Naive B cell (primary cell): Measurements from ENCODE around the gene INTU. TPM values are rescaled to one million over a fixed set of nuclear protein-coding genes. Genes with fewer than 3 reads are reported as not detected.
"Not testable (repeated sequence)": the region's sequence is repeated elsewhere in the genome, so short reads cannot be mapped to it uniquely, and the experiment has no call there.

Experiments
- ATAC-seq, 2 donors: fragments of 150-1000 bp; cut with Tn5 transposase; 2 replicates each; pipeline ENCODE4 v1.10.0; 2021; ENCODE audit warnings: low read depth in 2 of 2, mild to moderate bottlenecking in 2 of 2, moderate library complexity in 2 of 2
- DNase-seq: peaks from one replicate; pipeline ENCODE4 v3.0.0; 2022
- H3K27ac Mint-ChIP-seq, 6 donors: one replicate each; pipeline ENCODE4 v1.8.0; 2020 to 2022; ENCODE audit warnings: mild to moderate bottlenecking in 6 of 6, mixed read lengths in 6 of 6, moderate library complexity in 5 of 6, inconsistent platforms in 2 of 6
- H3K27me3 Mint-ChIP-seq, 3 donors: one replicate each; pipeline ENCODE4 v1.8.0; 2021 to 2022; ENCODE audit warnings: mixed read lengths in 3 of 3, mild to moderate bottlenecking in 1 of 3
- H3K36me3 Mint-ChIP-seq, 2 donors: one replicate each; pipeline ENCODE4 v1.8.0; 2020 to 2022; ENCODE audit warnings: mixed read lengths in 2 of 2, inconsistent platforms in 1 of 2, mild to moderate bottlenecking in 1 of 2
- H3K4me1 Mint-ChIP-seq, 3 donors: one replicate each; pipeline ENCODE4 v1.8.0; 2020 to 2022; ENCODE audit warnings: mixed read lengths in 3 of 3, inconsistent platforms in 1 of 3, mild to moderate bottlenecking in 1 of 3, moderate library complexity in 1 of 3
- H3K4me3 Mint-ChIP-seq, 8 donors: one replicate each; pipeline ENCODE4 v1.8.0; 2020 to 2022; ENCODE audit warnings: mild to moderate bottlenecking in 8 of 8, mixed read lengths in 8 of 8, moderate library complexity in 8 of 8, inconsistent platforms in 2 of 8
- H3K9me3 Mint-ChIP-seq, 7 donors: one replicate each; pipeline ENCODE4 v1.8.0; 2020 to 2022; ENCODE audit warnings: mixed read lengths in 7 of 7, mild to moderate bottlenecking in 5 of 7, inconsistent platforms in 2 of 7, moderate library complexity in 1 of 7
- polyA plus RNA-seq, 6 donors: library from polyadenylated mRNA; unstranded; fragments of 300-500 nt; fragmentation: Illumina TruSeq; gene quantifications; one replicate each; pipeline ENCODE4 v1.2.3, GENCODE V29; 2021; ENCODE audit warnings: low read depth in 6 of 6

Gene INTU
- 1 to 10 TPM in 1 of 6 donors, not detected in 5; 2.0 TPM for polyA plus RNA-seq

GRCh38 chr4:127632420-127633403, at the start of gene INTU:
TSS of gene INTU (plus strand) at chr4:127632957. CDS start at chr4:127633035, 78 bp downstream.
- peak within 1 kb of the TSS; percentile 83 to 96 (median 88) for H3K4me3 Mint-ChIP-seq
- H3K36me3 Mint-ChIP-seq = peaks cover 0 to 5% of the 10 kb centered on the region in 2 donors
- ATAC-seq = peak; percentile 67 to 84

GRCh38 chr4:127586496-127586895, 46.3 kb upstream of the INTU start:
- not testable (repeated sequence) for H3K36me3 Mint-ChIP-seq, H3K27me3 Mint-ChIP-seq, ATAC-seq, H3K9me3 Mint-ChIP-seq, DNase-seq, H3K27ac Mint-ChIP-seq, H3K4me3 Mint-ChIP-seq, H3K4me1 Mint-ChIP-seq

More at GRCh38 chr4:127632420-127633403, at the start of gene INTU:
- H3K27ac Mint-ChIP-seq = peak within 1 kb of the TSS in 2 of 6 donors; percentile 16 to 75
- peaks cover 33 to 58% (median 37%) of the 10 kb centered on the region in 3 donors for H3K27me3 Mint-ChIP-seq
- H3K9me3 Mint-ChIP-seq = peaks cover 0 to 2% (median 0%) of the 10 kb centered on the region in 7 donors
- peak; percentile 11 for DNase-seq
- H3K4me1 Mint-ChIP-seq = peaks cover 12 to 14% (median 13%) of the 10 kb centered on the region in 3 donors

GRCh38 chr4:127586922-127587571, 45.7 kb upstream of the INTU start:
- H3K27me3 Mint-ChIP-seq = peaks cover 4 to 8% (median 6%) of the 10 kb centered on the region in 3 donors
- H3K27ac Mint-ChIP-seq = peak overlapping the region in 1 of 6 donors; percentile 48
- DNase-seq = no peak
- peaks cover 0 to 4% (median 0%) of the 10 kb centered on the region in 7 donors for H3K9me3 Mint-ChIP-seq
- H3K4me1 Mint-ChIP-seq = no peaks in the 10 kb centered on the region
- no peak overlapping the region for H3K4me3 Mint-ChIP-seq
- no peak for ATAC-seq
- H3K36me3 Mint-ChIP-seq = no peaks in the 10 kb centered on the region

- not testable (repeated sequence) for H3K36me3 Mint-ChIP-seq, H3K9me3 Mint-ChIP-seq, H3K27me3 Mint-ChIP-seq, H3K27ac Mint-ChIP-seq, ATAC-seq, H3K4me1 Mint-ChIP-seq, DNase-seq, H3K4me3 Mint-ChIP-seq
Observed at GRCh38 chr4:127589153-127589552, 43.6 kb upstream of the INTU start.

- peaks cover 0 to 6% (median 0%) of the 10 kb centered on the region in 3 donors for H3K27me3 Mint-ChIP-seq
- H3K4me3 Mint-ChIP-seq = no peak overlapping the region
- no peak overlapping the region for H3K27ac Mint-ChIP-seq
- DNase-seq = no peak
- H3K9me3 Mint-ChIP-seq = peaks cover 0 to 6% (median 1%) of the 10 kb centered on the region in 7 donors
- H3K4me1 Mint-ChIP-seq = no peaks in the 10 kb centered on the region
- no peak for ATAC-seq
- H3K36me3 Mint-ChIP-seq = no peaks in the 10 kb centered on the region
Observed at GRCh38 chr4:127598656-127599055, 34.1 kb upstream of the INTU start.

- Mint-ChIP-seq H3K27me3 (peaks cover 0 to 12% (median 5%) of the 10 kb centered on the region in 3 donors), H3K27ac (no peak overlapping the region), H3K9me3 (peaks cover 0 to 1% (median 0%) of the 10 kb centered on the region in 7 donors), H3K36me3 (no peaks in the 10 kb centered on the region), H3K4me3 (no peak overlapping the region), H3K4me1 (no peaks in the 10 kb centered on the region)
- ATAC-seq (no peak), DNase-seq (no peak)
Observed at GRCh38 chr4:127601029-127601428, 31.7 kb upstream of the INTU start.

- Mint-ChIP-seq H3K27ac (no peak overlapping the region), H3K36me3 (no peaks in the 10 kb centered on the region), H3K4me1 (no peaks in the 10 kb centered on the region), H3K9me3 (peaks cover 0 to 1% (median 0%) of the 10 kb centered on the region in 7 donors), H3K4me3 (no peak overlapping the region), H3K27me3 (peaks cover 0 to 20% (median 11%) of the 10 kb centered on the region in 3 donors)
- DNase-seq (no peak), ATAC-seq (no peak)
Observed at GRCh38 chr4:127604949-127605709, 27.6 kb upstream of the INTU start.

- peaks cover 0 to 1% (median 0%) of the 10 kb centered on the region in 7 donors for H3K9me3 Mint-ChIP-seq
- no peak overlapping the region for H3K27ac Mint-ChIP-seq
- H3K4me1 Mint-ChIP-seq = no peaks in the 10 kb centered on the region
- peaks cover 0 to 15% (median 14%) of the 10 kb centered on the region in 3 donors for H3K27me3 Mint-ChIP-seq
- H3K36me3 Mint-ChIP-seq = no peaks in the 10 kb centered on the region
- no peak for DNase-seq
- H3K4me3 Mint-ChIP-seq = no peak overlapping the region
- no peak for ATAC-seq
Observed at GRCh38 chr4:127606823-127607222, 25.9 kb upstream of the INTU start.

- H3K4me1 Mint-ChIP-seq = no peaks in the 10 kb centered on the region
- no peak overlapping the region for H3K4me3 Mint-ChIP-seq
- H3K27me3 Mint-ChIP-seq = peaks cover 0 to 30% (median 21%) of the 10 kb centered on the region in 3 donors
- no peaks in the 10 kb centered on the region for H3K9me3 Mint-ChIP-seq
- DNase-seq (no peak), ATAC-seq (no peak)
- no peaks in the 10 kb centered on the region for H3K36me3 Mint-ChIP-seq
- H3K27ac Mint-ChIP-seq = no peak overlapping the region
Observed at GRCh38 chr4:127609484-127609883, 23.3 kb upstream of the INTU start.

- H3K27ac Mint-ChIP-seq = no peak overlapping the region
- no peaks in the 10 kb centered on the region for H3K4me1 Mint-ChIP-seq
- DNase-seq (no peak), ATAC-seq (no peak)
- no peaks in the 10 kb centered on the region for H3K9me3 Mint-ChIP-seq
- no peaks in the 10 kb centered on the region for H3K36me3 Mint-ChIP-seq
- no peak overlapping the region for H3K4me3 Mint-ChIP-seq
- peaks cover 2 to 30% (median 18%) of the 10 kb centered on the region in 3 donors for H3K27me3 Mint-ChIP-seq
Observed at GRCh38 chr4:127610488-127610887, 22.3 kb upstream of the INTU start.

- Mint-ChIP-seq H3K27ac (no peak overlapping the region), H3K27me3 (peaks cover 42 to 50% (median 49%) of the 10 kb centered on the region in 3 donors)
- ATAC-seq = no peak
Observed at GRCh38 chr4:127616898-127617297, 15.9 kb upstream of the INTU start.

GRCh38 chr4:127618427-127618826, 14.3 kb upstream of the INTU start:
- H3K36me3 Mint-ChIP-seq = peaks cover 0 to 7% of the 10 kb centered on the region in 2 donors
- no peak overlapping the region for H3K27ac Mint-ChIP-seq
- peaks cover 47 to 52% (median 50%) of the 10 kb centered on the region in 3 donors for H3K27me3 Mint-ChIP-seq
- DNase-seq (no peak), ATAC-seq (no peak)
- no peak overlapping the region for H3K4me3 Mint-ChIP-seq
- peaks cover 1 to 11% (median 5%) of the 10 kb centered on the region in 7 donors for H3K9me3 Mint-ChIP-seq
- peaks cover 4 to 7% (median 6%) of the 10 kb centered on the region in 3 donors for H3K4me1 Mint-ChIP-seq

More at GRCh38 chr4:127616898-127617297, 15.9 kb upstream of the INTU start:
- peaks cover 0 to 7% of the 10 kb centered on the region in 2 donors for H3K36me3 Mint-ChIP-seq
- peaks cover 1 to 11% (median 5%) of the 10 kb centered on the region in 7 donors for H3K9me3 Mint-ChIP-seq
- no peak for DNase-seq
- no peaks in the 10 kb centered on the region for H3K4me1 Mint-ChIP-seq
- no peak overlapping the region for H3K4me3 Mint-ChIP-seq

GRCh38 chr4:127622621-127622920, 10.2 kb upstream of the INTU start:
- DNase-seq (no peak), ATAC-seq (no peak)
- Mint-ChIP-seq H3K36me3 (peaks cover 0 to 7% of the 10 kb centered on the region in 2 donors), H3K27ac (no peak overlapping the region), H3K27me3 (peaks cover 44 to 49% (median 45%) of the 10 kb centered on the region in 3 donors), H3K4me3 (peak overlapping the region in 7 of 8 donors; percentile 36 to 84 (median 63)), H3K9me3 (peaks cover 0 to 14% (median 4%) of the 10 kb centered on the region in 7 donors), H3K4me1 (peaks cover 8 to 15% (median 10%) of the 10 kb centered on the region in 3 donors)
